Upper lobe of right lung (tissue), 1 donor: ENCODE results near the gene RUSC1. TPM values are rescaled to one million over a fixed set of nuclear protein-coding genes. Genes with fewer than 3 reads are reported as not detected.

Experiments used
- ATAC-seq: fragments of 200-7000 bp; cut with Tn5 transposase; one replicate; pipeline ENCODE4 v1.9.1; 2020; ENCODE audit warnings: mild to moderate bottlenecking, moderate library complexity
- DNase-seq: peaks from one replicate; pipeline ENCODE4 v3.0.0-alpha.2; 2020
- H3K27ac ChIP-seq: fragments of 200-600 bp; one replicate; pipeline ENCODE4 v1.8.0; 2022
- H3K27me3 ChIP-seq: fragments of 200-600 bp; one replicate; pipeline ENCODE4 v1.8.0; 2022; ENCODE audit warnings: mild to moderate bottlenecking
- H3K36me3 ChIP-seq: fragments of 200-600 bp; one replicate; pipeline ENCODE4 v1.8.0; 2022
- H3K4me1 ChIP-seq: fragments of 200-600 bp; one replicate; pipeline ENCODE4 v1.8.0; 2022
- H3K4me3 ChIP-seq: fragments of 200-600 bp; one replicate; pipeline ENCODE4 v1.8.0; 2022; ENCODE audit warnings: mild to moderate bottlenecking
- H3K9me3 ChIP-seq: fragments of 200-600 bp; one replicate; pipeline ENCODE4 v1.8.0; 2022
- intact Hi-C: fragments of 100-400 bp; cut with DNase I; formaldehyde crosslinking; loops from one replicate; pipeline ENCODE4 v1.11.0; 2022
- total RNA-seq: library from RNA; stranded (reverse); fragmentation: NEBNext Ultra II Directional; extraction: Animal tissue kit (Norgen Biotek cat#: 25700); gene quantifications from one replicate; pipeline ENCODE4 v1.2.1, GENCODE V29; 2021
- TF ChIP-seq, protein P1 (sequence below): fragments of 200-600 bp; IDR thresholded peaks from one replicate; pipeline ENCODE4 v1.8.0; 2022; ENCODE audit warnings: antibody characterized with exemption
- donor health status: DM: no; HTN: yes; CAD: no; lungs with severe emphysema.

Gene RUSC1
- total RNA-seq, 1 donor from 2014 or later, result 27.0 TPM

DNA sequence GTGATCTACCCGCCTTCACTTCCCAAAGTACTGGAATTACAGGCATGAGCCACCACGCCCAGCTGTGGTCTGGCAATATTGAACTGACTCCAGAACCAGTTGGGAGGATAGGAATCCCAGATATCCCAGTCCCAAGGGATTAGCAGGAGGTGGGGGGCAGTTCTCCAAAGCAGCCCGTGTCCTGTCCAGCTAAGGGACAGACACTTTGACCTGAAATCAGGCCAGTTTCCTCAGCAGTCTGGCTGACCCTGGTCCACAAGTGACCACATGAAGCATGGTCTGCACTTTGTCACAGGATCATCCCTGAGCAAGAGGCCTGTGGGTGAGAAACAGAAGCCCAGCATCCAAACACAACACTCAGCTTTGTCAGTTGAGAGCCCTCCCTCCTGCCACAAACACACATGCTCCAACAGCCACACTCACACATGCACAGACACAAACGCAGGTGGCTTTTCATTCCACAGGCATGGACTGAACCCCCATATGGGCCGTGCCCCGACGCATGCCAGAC, 14.8 kb upstream of the RUSC1 start:
- ATAC-seq (no peak), DNase-seq (no peak)
- H3K4me1 ChIP-seq, result peaks cover 16% of the 10 kb centered on the region
- H3K36me3 ChIP-seq, result no peaks in the 10 kb centered on the region
- no peaks in the 10 kb centered on the region for H3K9me3 ChIP-seq
- no peak overlapping the region for H3K4me3 ChIP-seq
- no peak overlapping the region for H3K27ac ChIP-seq
- no peaks in the 10 kb centered on the region for H3K27me3 ChIP-seq
- TF ChIP-seq, protein P1, sequence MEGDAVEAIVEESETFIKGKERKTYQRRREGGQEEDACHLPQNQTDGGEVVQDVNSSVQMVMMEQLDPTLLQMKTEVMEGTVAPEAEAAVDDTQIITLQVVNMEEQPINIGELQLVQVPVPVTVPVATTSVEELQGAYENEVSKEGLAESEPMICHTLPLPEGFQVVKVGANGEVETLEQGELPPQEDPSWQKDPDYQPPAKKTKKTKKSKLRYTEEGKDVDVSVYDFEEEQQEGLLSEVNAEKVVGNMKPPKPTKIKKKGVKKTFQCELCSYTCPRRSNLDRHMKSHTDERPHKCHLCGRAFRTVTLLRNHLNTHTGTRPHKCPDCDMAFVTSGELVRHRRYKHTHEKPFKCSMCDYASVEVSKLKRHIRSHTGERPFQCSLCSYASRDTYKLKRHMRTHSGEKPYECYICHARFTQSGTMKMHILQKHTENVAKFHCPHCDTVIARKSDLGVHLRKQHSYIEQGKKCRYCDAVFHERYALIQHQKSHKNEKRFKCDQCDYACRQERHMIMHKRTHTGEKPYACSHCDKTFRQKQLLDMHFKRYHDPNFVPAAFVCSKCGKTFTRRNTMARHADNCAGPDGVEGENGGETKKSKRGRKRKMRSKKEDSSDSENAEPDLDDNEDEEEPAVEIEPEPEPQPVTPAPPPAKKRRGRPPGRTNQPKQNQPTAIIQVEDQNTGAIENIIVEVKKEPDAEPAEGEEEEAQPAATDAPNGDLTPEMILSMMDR, result no peak
- intact Hi-C loops, result no loop called here

DNA sequence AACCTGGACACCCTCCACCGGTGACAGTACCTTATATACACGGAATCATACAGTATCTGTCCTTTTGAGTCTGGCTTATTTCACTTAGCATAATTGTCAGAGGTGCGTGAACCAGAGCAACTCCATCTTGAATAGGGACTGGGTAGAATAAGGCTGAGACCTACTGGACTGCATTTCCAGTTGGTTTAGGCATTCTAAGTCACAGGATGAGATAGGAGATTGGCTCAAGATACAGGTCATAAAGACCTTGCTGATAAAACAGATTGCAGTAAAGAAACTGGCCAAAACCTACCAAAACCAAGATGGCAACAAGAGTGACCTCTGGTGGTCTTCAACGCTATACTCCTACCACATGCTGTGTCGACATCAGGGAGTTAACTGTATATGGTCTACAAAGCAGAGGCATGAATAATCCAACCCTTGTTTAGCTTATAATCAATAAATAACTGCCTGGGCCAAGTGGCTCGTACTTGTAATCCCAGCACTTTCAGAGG, 13.4 kb upstream of the RUSC1 start:
- peaks cover 19% of the 10 kb centered on the region for H3K4me1 ChIP-seq
- H3K36me3 ChIP-seq, result peaks cover 6% of the 10 kb centered on the region
- ATAC-seq (no peak), DNase-seq (no peak)
- TF ChIP-seq, protein P1, result peak; percentile 32
- intact Hi-C loops, result no loop called here
- no peaks in the 10 kb centered on the region for H3K9me3 ChIP-seq
- no peak overlapping the region for H3K4me3 ChIP-seq
- no peak overlapping the region for H3K27ac ChIP-seq
- H3K27me3 ChIP-seq, result no peaks in the 10 kb centered on the region

DNA sequence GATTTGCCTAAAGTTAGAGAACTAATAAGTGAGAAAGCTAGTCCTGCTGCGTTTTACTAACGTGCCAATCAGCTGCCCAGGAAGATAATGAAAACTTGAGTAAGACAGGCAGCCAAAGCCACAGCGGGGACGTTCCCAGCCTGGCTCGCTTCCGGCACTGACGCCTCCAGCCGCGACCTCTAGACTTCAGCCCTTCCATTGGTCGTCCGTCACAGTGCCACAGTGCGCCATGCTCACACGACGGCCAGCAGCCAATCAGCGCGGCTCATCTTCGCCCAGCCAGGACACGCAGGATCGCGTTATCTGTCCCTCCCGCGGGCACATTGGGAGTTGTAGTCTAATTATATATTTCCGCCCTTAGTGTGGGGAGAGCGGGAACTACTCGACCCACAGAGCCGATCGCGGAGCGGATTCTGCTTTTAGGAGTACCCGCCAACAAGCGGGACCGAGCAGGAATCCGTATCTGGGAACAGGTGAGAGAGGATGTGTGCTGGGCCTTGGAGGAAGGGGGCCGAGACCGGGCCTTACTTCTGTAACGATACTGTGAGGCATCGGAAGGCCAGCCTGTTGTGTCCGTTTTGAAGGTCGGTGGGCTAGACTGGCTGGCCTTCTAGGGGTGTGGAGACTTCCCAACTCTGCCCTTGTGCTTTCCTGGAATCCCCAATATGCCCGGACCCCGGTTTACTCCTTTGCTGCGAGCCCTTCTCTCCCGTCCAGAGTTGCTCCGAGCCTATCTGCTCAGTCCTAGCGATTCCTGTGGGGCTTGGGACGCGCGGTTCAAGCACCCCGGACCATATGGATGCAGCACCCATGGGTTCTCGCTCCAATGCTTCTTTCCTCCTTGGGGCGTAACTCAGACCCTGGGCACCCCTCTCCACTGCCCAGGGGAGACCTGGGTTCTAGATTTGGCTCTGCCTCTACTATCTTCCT, 11.9 kb upstream of the RUSC1 start, which contains the start of gene FDPS:
Gene FDPS, plus strand, starts transcription at position 374 of the 930 bp plus-strand sequence. CDS start 924 bp downstream, outside the sequence.
- peak; percentile 99 for DNase-seq
- no peaks in the 10 kb centered on the region for H3K9me3 ChIP-seq
- peak; percentile 99 for ATAC-seq
- H3K27me3 ChIP-seq, result no peaks in the 10 kb centered on the region
- peaks cover 19% of the 10 kb centered on the region for H3K4me1 ChIP-seq
- peak within 1 kb of the TSS; percentile 90 for H3K27ac ChIP-seq
- intact Hi-C loops, result no loop called here
- TF ChIP-seq, protein P1, result no peak
- peak within 1 kb of the TSS; percentile 96 for H3K4me3 ChIP-seq
- H3K36me3 ChIP-seq, result peaks cover 18% of the 10 kb centered on the region

DNA sequence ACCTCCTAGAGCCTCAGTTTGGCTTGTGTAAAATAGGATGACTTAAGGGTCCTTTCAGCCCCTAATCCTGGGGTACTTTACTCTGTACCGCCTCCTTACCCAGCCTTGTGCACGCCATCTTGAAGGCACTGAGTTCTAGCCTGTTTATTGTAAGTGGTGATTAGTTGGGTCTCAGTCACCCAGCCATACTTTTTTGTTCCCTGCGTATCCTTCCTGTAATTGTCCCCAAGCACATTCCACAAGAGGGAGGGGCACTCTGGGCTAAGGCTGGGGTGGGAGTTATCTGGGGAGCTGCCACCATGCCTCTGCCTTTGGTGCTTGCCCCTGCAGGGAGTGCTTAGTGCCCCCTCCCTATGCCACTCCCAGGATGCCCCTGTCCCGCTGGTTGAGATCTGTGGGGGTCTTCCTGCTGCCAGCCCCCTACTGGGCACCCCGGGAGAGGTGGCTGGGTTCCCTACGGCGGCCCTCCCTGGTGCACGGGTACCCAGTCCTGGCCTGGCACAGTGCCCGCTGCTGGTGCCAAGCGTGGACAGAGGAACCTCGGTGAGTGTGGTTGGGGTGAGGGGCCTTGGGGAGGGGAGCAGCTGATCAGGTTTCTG, 11.2 kb upstream of the RUSC1 start:
- Histone ChIP-seq H3K4me1 (peaks cover 19% of the 10 kb centered on the region), H3K4me3 (peak overlapping the region; percentile 96), H3K27me3 (no peaks in the 10 kb centered on the region), H3K27ac (peak overlapping the region; percentile 90), H3K36me3 (peaks cover 26% of the 10 kb centered on the region), H3K9me3 (no peaks in the 10 kb centered on the region)
- peak; percentile 13 for ATAC-seq
- TF ChIP-seq, protein P1, result no peak
- intact Hi-C loops, result no loop called here
- DNase-seq, result peak; percentile 80

DNA sequence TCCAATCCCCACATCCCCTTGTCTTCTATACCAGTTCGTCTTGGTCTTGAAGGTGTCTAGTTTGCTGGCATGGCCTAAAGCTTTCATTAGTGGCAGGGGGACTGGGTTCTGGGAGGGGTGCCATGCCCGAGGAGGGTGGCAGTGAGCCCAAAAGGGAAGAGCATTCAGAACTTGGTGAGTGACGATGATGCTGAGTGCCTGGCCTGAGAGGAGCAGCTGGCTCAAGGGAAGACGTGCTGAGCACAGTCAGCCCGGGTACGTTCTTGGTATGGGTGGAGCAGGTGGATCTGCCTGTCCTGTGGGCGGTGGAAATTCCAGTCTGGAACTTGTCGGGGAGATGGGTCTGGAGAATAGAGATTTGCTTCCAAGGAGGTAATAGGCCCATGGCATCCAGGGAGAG, 7.4 kb upstream of the RUSC1 start:
- no peaks in the 10 kb centered on the region for H3K27me3 ChIP-seq
- H3K27ac ChIP-seq, result no peak overlapping the region
- no peaks in the 10 kb centered on the region for H3K9me3 ChIP-seq
- peaks cover 58% of the 10 kb centered on the region for H3K36me3 ChIP-seq
- peaks cover 19% of the 10 kb centered on the region for H3K4me1 ChIP-seq
- DNase-seq (no peak), ATAC-seq (no peak)
- H3K4me3 ChIP-seq, result no peak overlapping the region
- TF ChIP-seq, protein P1, result no peak
- intact Hi-C loops, result no loop called here
